CD1c-positive myeloid dendritic cell (primary cell): ENCODE results near the gene KCNN4.

ENCODE experiments used
- DNase-seq: peaks from one replicate; pipeline ENCODE4 v3.0.0-alpha.2; 2016; ENCODE audit errors: extremely low spot score

The KCNN4 gene

DNA sequence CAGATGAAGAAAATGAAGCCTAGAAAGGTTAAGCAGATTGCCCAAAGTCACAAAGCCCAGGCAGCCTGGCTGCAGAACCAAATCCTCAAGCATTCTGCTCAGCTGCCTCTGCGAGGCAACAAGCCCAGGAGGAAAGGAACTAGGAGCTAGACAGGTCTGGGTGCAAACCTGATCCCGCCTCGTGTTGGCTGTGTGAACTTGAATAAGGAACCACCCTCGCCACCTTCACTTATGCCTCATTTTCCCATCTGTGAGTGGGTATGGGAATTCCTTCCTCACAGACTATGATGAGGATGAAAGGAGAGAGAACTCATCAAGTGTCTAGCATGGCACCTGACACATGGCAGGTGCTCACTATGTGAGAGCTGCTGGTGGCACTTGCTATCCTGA lies 32.6 kb downstream of the KCNN4 start:
- no peak for DNase-seq

GRCh38 chr19:43747557-43748204 lies 33.1 kb downstream of the KCNN4 start:
- no peak for DNase-seq

- no peak for DNase-seq
These were observed 37.7 kb downstream of the KCNN4 start for GRCh38 chr19:43743059-43743458.

DNA sequence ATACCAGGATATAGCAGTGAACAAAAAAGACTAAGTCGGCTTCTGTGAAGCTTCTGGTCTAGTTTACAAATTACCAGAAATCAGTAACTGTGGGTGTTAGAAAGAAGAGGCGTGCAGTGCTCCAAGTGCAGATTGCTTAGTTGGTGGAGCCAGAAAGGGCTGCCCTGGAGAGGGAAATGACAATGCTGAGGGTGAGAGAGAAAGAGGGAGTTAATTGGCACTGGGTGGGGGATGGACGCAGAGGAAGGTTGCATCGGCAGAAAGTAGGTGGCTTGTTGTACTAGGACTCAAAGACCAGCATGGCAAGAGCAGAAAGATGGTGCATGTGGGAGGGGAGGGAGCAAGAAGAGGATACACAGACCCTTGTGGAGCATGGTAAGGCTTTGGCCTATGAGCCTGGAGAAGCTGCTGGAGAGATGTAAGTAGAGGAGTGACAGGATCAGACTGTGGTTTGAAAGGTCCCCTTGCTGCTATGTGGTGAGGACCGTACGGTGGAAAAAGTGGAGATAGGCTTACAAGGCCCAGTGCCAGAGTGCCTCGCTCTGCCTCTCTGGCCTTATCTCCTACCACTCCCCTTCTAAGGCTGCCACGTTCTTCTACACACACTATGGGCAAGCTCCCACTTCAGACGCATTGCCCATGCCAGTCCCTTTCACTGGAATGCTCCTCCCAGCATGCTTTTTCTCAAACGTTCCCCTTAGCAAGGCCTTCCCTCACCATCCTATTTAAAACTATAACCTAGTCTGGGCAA lies 39.5 kb downstream of the KCNN4 start:
- no peak for DNase-seq

DNA sequence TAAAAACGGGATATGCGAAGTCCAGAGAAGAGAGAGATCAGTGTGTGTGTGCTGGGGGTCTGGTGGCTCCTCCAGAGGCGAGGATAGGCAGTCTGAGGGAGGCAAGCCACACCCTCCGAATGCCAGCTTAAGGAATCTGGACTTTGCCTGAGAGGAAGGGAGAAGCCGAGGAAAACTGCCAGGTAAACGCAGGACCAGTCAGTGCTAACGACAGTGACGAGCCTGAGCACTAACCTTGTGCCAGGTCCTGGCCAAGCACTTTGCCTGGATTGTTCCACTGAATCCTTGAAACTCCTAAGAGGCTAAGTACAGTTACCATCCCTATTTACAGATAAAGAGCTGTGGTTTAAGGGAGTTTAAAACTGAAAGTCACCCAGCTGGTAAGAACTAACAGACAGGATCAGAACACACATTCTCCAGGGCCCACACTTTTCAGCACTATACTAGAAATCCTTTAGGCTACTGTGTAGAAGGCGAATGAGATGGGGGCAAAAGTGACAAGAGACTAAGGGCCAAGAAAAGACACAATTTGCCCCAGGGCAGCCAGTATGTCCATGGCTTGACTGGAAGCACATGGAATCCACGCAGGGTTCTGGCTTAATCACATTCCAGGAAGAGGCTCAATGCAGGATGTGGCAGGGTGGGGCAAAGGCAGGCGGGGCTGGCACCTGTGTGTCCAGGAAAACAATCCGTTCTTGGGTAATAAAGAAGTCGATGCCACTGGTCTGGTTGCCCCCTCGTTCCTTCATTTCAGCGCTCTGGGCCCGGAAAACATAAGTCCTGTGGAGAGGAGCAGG lies 41.1 kb downstream of the KCNN4 start:
- DNase-seq = no peak

DNA sequence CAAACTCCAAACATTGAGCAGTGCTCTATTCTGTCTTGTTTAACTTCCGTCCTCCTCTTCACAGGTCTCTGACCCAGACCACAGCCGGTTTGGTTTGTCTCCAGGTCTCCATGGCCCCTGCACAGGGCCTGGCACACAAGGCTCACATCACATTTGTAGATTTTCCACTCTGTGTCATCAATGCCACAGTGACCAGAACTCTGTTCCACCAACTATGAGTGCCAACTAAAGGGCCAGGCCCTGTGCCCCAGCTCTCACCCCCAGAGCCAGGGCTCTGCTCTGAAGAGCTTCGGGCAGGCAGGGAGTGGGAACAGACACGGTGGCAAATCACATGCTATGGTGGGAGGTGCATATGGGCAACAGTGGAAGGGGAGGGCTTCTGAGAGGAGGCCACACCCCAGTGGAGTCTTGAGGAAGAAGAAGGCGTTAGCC lies 42.0 kb downstream of the KCNN4 start:
- DNase-seq = peak; percentile 59

- no peak for DNase-seq
These were observed 44.8 kb downstream of the KCNN4 start for GRCh38 chr19:43735957-43736356.

DNA sequence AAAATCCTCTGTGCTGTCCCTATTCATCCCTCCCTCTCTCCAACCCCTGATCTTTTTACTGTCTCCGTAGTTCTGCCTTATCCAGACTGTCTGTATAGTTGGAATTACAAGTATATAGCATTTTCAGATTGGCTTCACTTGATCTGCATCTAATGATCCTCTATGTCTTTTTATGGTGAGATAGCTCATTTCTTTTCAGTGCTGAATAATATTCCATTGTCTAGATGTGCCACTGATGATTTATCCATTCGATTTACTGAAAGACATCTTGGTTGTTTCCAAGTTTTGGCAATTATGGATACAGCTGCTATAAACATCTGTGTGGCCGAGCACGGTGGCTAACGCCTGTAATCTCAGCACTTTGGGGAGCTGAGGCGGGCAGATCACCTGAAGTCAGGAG lies 45.8 kb downstream of the KCNN4 start:
- DNase-seq = no peak

GRCh38 chr19:43731846-43732245 lies 48.9 kb downstream of the KCNN4 start:
- no peak for DNase-seq

DNA sequence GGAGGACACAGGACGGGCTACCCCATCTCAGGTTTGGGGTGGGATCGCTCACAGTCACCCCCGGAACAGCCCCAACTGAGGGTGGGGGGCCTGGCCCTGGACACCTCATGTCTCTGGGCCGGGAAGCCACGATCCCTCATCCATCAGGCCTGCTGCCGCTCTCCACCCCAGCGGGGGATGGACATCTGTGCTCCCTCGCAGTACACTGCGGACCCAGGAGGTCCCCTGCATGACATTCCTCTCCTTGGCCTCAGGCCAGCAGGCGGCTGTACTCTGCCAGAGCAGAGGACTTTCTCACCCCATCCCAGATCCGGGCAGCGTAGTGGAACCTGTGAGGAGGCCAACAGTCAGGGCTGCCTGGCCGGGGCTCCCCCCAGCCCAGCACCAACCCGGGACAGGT lies 49.4 kb downstream of the KCNN4 start:
- DNase-seq = no peak

GRCh38 chr19:43729919-43730318 lies 50.9 kb downstream of the KCNN4 start:
- DNase-seq = no peak

DNA sequence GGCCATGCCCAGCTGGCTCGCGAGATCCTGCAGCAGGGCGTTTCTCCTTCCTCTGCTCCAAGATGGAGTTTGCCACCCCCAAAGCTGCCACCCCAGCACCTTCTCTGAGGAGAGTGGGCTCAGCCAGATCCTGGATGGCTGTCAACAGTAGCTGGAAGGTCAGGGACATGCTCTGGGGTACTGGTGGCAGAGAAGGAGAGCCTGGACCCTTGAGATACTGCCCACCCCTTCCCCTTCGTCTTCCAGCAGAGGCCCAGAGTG lies 53.2 kb downstream of the KCNN4 start:
- no peak for DNase-seq

DNA sequence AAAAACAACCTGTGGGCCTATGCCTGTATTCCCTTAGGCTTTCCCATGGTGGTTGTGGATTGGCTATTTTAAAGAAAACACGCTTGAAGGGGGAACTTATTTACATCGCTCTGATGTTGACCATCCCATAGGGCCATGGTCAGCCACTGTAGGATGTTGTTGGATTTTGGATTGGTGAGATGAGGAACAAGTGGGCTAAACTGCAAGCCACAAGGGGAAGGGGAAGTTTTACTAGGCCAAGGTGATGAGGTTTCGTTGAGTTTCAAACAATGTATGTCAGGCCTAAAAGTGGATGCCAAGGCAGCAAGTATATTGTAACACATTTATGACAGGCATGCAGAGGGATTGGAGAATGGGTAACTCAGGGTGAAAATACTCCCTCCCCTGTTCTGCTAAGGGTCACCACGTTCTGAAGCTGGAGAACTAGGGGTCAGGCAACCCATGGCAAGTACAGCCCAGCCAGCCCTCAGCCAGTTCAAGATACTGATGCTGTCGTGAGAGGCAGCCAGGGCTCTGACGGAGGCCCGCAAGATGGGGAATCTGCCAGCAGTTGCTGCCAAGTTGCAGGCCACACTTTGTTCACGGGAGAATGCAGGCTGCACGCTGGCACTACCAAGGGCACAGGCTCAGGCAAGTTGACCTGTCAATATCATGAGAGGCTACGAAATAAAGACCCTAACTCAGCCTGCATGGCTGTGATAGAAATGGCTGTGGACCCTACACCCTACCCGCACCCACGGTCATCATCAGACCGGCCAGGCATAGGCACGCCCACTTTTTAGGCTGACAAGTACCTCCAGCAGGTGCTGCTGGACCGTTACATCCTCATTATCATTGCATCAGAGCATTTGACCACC lies 53.8 kb downstream of the KCNN4 start:
- peak; percentile 56 for DNase-seq

DNA sequence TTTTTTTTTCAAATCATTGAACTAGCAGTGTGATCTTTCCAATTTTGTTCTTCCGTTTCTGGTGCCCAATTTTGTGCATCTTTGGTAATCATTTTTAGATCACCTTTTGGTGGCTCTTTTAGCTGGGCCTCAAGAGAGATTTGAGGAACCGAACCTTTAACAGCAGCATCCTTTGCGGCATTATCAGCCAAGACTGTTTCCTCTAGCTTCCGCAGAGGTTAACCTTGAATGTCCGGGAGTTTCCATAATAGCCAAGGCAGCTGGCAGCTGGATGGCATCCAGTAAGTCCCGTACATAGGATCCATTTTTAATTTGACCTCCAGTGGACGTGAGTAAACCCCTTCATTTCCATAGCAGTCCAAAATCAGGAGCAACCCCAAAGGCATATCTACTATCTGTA lies 55.3 kb downstream of the KCNN4 start:
- DNase-seq = peak; percentile 59

DNA sequence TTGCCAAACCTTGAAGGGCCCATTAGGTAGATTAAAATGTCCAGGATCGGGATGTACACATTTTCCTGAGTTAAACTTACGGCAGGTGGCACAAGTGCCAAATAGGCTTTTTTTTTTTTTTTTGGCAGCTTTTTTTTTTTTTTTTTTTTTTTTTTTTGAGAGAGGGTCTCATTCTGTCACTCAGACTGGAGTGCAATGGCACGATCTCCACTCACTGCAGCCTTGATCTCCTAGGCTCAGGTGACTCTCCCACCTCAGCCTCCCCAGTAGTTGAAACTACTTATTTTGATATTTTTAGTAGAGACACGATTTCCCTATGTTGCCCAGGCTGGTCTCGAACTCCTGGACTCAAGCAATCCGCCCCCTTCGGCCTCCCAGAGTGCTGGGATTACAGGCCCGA lies 55.9 kb downstream of the KCNN4 start:
- no peak for DNase-seq

DNA sequence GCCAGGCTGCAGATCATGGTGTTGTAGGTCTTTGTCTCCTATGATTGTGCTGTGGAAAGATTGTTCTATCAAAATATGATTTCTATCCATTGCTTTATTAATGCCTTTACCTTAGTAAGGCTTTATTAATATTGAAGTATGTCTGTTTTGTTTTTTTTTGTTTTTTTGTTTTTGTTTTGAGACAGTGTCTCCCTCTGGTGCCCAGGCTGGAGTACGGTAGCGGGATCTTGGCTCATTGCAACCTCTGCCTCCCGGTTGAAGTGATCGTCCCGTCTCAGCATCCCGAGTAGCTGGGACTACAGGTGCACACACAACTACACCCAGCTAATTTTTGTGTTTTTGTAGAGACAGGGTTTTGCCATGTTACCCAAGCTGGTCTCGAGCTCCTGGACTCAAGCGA lies 57.2 kb downstream of the KCNN4 start:
- peak; percentile 22 for DNase-seq

DNA sequence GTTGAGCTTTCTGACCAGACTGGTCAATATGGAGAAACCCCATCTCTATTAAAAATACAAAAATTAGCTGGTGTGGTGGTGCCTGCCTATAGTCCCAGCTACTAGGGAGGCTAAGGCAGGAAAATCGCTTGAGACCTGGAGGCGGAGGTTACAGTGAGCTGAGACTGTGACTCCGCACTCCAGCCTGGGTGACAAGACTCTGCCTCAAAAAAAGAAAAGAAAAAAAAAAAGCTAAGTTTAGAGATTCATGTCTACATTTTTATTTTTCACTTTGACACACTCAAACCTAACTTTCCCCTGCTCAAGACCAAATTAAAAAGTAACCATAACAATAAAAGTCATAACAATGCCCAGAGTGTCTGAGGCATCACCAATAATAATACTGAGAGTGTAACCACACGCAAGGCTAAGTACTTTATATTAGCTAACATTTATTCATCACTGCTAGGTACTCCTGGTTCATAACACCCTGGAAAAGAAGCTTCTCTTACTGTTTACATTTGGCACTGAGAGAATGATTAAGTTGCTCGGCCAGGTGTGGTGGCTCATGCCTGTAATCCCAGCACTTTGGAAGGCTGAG lies 59.2 kb downstream of the KCNN4 start:
- DNase-seq = no peak

DNA sequence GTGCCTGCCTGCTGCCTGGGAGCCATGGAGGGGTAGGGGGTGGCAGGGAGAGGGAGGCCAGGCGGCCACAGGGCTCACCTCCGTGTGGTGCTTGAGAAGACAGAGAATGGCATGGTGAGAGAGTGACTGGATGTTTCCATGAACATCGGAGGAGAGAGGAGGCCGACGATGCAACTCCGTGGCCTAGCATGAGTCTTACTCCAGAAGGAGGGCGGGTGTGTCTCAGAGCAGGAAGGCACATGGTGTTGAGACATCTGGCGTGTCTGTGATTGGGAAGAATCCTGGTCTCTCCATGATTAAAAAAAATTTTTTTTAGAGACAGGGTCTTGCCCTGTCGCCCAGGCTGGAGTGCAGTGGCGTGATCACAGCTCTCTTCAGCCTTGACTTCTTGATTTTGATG lies 59.8 kb downstream of the KCNN4 start:
- DNase-seq = no peak

DNA sequence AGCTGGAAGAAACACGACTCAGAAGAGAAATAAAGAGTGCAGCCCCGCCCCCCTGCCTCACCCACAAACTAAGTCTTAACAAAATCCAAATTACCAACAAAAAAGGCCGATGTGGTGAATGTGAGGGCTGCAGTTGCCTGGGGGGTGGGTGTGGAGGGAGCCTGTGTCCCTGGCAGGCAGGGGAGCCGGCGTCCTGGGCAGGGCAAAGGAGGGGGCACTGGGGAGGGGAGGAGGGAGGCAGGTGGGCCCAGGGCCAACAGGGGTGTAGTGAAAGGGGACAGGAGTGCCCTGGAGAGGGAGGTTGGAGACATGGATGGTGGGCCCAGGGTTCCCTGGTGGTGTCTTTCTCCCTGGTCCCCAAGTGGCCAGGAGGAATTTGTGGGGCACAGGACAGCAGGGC lies 60.9 kb downstream of the KCNN4 start:
- no peak for DNase-seq

DNA sequence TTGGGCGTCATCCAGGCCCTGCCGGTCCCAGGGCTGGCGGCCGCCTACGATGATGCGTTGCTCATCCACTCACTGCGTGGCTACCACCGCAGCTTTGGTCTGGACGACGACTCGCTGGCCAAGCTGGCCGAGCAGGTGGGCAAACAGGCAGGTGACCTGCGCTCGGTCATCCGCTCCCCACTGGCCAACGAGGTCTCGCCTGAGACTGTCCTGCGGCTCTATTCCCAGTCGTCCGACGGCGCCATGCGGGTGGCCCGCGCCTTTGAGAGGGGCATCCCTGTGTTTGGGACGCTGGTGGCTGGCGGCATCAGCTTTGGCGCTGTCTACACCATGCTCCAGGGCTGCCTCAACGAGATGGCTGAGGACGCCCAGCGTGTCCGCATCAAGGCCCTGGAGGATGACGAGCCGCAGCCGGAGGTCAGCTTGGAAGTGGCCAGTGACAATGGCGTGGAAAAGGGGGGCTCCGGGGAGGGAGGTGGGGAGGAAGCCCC lies 61.4 kb downstream of the KCNN4 start:
- no peak for DNase-seq

DNA sequence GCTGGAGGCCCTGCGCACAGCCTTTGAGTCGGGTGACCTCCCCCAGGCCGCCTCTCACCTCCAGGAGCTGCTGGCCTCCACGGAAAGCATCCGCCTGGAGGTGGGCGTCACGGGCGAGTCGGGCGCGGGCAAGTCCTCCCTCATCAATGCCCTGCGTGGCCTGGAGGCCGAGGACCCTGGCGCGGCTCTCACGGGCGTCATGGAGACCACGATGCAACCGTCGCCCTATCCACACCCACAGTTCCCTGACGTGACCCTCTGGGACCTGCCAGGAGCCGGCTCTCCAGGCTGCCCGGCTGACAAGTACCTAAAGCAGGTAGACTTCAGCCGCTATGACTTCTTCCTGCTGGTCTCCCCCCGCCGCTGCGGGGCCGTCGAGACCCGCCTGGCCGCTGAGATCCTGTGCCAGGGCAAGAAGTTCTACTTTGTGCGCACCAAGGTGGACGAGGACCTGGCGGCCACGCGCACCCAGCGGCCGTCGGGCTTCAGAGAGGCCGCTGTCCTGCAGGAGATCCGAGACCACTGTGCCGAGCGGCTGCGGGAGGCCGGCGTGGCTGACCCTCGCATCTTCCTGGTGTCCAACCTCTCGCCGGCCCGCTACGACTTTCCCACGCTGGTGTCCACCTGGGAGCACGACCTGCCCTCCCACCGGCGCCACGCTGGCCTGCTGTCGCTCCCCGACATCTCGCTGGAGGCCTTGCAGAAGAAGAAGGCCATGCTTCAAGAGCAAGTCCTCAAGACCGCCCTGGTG lies 62.0 kb downstream of the KCNN4 start:
- no peak for DNase-seq
